ENCODE measurements around the gene COG4. TPM values are rescaled to one million over a fixed set of nuclear protein-coding genes. Genes with fewer than 3 reads are reported as not detected.

Gene COG4
- polyA plus RNA-seq (2012; ENCODE audit: low read depth, missing spikeins) = 29.7 TPM

GRCh38 chr16:70523076-70523742, at the start of gene COG4:
Gene COG4 (minus strand): TSS chr16:70523554. CDS start chr16:70523543, 11 bp downstream.
- TF ChIP-seq POU2F2 (IDR thresholded peaks at IDR 0.05; ENCODE audit: low read depth, low read length) (peak; percentile 55), TAF1 (IDR thresholded peaks at IDR 0.05; ENCODE audit: low read depth, low read length) (peak; percentile 69; the same call in 1 of the 2 replicates), POLR2A (IDR thresholded peaks at IDR 0.05; ENCODE audit: low read depth, low read length) (peak; percentile 89), PAX5 (IDR thresholded peaks at IDR 0.05; ENCODE audit: insufficient read depth, low read length, severe bottlenecking) (no peak), SPI1 (IDR thresholded peaks at IDR 0.05; ENCODE audit: low read depth, low read length) (peak; percentile 28; the same call in 1 of the 2 replicates), POLR2AphosphoS5 (IDR thresholded peaks at IDR 0.05; ENCODE audit: low read depth, low read length) (peak; percentile 93; the same call in 1 of the 2 replicates)
- FAIRE-seq = peak; percentile 56

GRCh38 chr16:70572926-70573270, 49.5 kb upstream of the COG4 start:
- DNase-seq (ENCODE audit: insufficient read length, low spot score) = no peak
- TF ChIP-seq POU2F2 (IDR thresholded peaks at IDR 0.05; ENCODE audit: low read depth, low read length) (no peak), SPI1 (IDR thresholded peaks at IDR 0.05; ENCODE audit: low read depth, low read length) (no peak), POLR2AphosphoS5 (IDR thresholded peaks at IDR 0.05; ENCODE audit: low read depth, low read length) (no peak), POLR2A (IDR thresholded peaks at IDR 0.05; ENCODE audit: low read depth, low read length) (no peak), PAX5 (IDR thresholded peaks at IDR 0.05; ENCODE audit: insufficient read depth, low read length, severe bottlenecking) (no peak), TAF1 (IDR thresholded peaks at IDR 0.05; ENCODE audit: low read depth, low read length) (no peak)
- FAIRE-seq = no peak

More at GRCh38 chr16:70523076-70523742, at the start of gene COG4:
- peak; percentile 71 for DNase-seq (ENCODE audit: insufficient read length, low spot score)

DNA sequence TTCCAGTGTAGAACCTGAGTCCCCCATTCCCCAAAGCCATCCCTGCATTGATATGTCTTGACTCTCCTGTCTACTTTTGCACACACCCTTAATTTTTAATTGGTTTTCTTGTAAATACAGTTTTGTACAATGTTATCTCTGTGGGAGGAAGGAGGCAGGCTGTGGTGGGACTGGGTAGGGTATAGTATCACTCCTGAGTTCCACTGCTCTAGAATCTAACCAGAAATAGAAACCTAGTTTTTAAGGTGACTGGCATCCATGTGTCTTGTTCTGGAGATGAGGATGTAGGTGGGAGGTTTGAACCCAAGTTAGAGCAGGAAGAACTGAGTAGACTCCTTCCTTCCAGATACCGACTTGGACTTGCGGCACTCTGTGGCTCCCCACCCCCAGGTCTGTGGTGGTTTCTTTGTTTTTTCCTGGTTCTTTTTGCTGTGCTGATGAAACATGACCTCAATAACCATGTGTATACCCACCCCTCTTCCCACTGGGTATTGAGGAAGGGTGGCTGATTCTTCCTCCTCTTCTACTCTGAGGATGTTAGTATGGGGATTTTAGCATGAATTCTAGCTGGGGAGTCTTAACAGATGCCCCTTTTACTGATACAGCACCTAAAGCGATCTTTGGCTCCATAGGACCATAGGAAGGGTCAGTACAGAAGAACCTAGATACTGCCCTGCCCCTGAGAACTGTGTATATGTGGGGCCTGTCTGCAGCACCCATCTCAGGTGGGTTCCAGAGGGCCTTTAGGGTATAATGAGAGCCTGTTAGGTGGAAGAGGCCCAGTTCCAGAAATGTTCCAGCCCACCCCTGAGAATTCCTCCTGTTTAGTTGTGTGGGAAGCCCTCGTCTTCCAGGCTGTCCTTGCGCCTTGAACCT, 48.9 kb upstream of the COG4 start:
- DNase-seq (ENCODE audit: insufficient read length, low spot score) (no peak), FAIRE-seq (no peak)
- TF ChIP-seq PAX5 (IDR thresholded peaks at IDR 0.05; ENCODE audit: insufficient read depth, low read length, severe bottlenecking) (no peak), POU2F2 (IDR thresholded peaks at IDR 0.05; ENCODE audit: low read depth, low read length) (no peak), TAF1 (IDR thresholded peaks at IDR 0.05; ENCODE audit: low read depth, low read length) (no peak), SPI1 (IDR thresholded peaks at IDR 0.05; ENCODE audit: low read depth, low read length) (no peak), POLR2AphosphoS5 (IDR thresholded peaks at IDR 0.05; ENCODE audit: low read depth, low read length) (no peak), POLR2A (IDR thresholded peaks at IDR 0.05; ENCODE audit: low read depth, low read length) (no peak)

- no peak for DNase-seq (ENCODE audit: insufficient read length, low spot score)
- FAIRE-seq = no peak
- TF ChIP-seq PAX5 (IDR thresholded peaks at IDR 0.05; ENCODE audit: insufficient read depth, low read length, severe bottlenecking) = no peak
- TF ChIP-seq POU2F2 (IDR thresholded peaks at IDR 0.05; ENCODE audit: low read depth, low read length) = no peak
- no peak for TF ChIP-seq POLR2A (IDR thresholded peaks at IDR 0.05; ENCODE audit: low read depth, low read length)
- no peak for TF ChIP-seq SPI1 (IDR thresholded peaks at IDR 0.05; ENCODE audit: low read depth, low read length)
- no peak for TF ChIP-seq TAF1 (IDR thresholded peaks at IDR 0.05; ENCODE audit: low read depth, low read length)
Observed at GRCh38 chr16:70571623-70572022, 48.3 kb upstream of the COG4 start.

DNA sequence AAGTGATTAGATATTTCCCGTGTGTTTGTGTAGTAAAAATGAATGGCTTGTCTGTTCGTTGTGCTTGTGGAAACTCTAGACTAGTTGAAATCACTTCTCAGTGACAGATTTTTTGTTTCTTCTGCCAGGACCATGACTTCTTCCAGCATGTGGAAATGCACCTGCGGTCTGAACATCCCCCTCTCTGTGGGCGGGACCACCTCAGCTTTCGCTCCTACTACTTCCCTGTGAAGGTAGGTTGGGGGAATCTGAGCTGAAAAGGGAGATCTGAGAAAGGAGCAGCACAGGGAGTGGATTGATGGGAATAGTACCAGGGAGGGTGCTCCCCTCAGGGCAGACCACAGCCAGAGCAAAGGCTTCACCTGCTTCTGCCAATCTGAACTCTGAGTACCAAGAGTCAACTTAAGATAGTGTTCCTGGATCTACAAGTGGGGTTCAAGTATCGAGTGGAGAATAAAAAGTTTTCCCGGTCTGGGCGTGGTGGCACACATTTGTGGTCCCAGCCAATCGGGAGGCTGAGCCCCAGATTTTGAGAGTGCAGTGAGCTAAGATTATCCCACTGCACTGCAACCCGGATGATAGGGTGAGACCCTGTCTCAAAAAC, 47.7 kb upstream of the COG4 start:
- TF ChIP-seq PAX5 (IDR thresholded peaks at IDR 0.05; ENCODE audit: insufficient read depth, low read length, severe bottlenecking) (no peak), TAF1 (IDR thresholded peaks at IDR 0.05; ENCODE audit: low read depth, low read length) (no peak), POLR2A (IDR thresholded peaks at IDR 0.05; ENCODE audit: low read depth, low read length) (no peak), POU2F2 (IDR thresholded peaks at IDR 0.05; ENCODE audit: low read depth, low read length) (no peak), SPI1 (IDR thresholded peaks at IDR 0.05; ENCODE audit: low read depth, low read length) (no peak), POLR2AphosphoS5 (IDR thresholded peaks at IDR 0.05; ENCODE audit: low read depth, low read length) (no peak)
- FAIRE-seq (no peak), DNase-seq (ENCODE audit: insufficient read length, low spot score) (no peak)

- TF ChIP-seq POU2F2 (IDR thresholded peaks at IDR 0.05; ENCODE audit: low read depth, low read length) = no peak
- TF ChIP-seq TAF1 (IDR thresholded peaks at IDR 0.05; ENCODE audit: low read depth, low read length) = no peak
- DNase-seq (ENCODE audit: insufficient read length, low spot score) = no peak
- no peak for FAIRE-seq
Observed at GRCh38 chr16:70569752-70570151, 46.4 kb upstream of the COG4 start.

GRCh38 chr16:70568601-70569237, 45.4 kb upstream of the COG4 start:
- no peak for TF ChIP-seq POLR2A (IDR thresholded peaks at IDR 0.05; ENCODE audit: low read depth, low read length)
- no peak for TF ChIP-seq POLR2AphosphoS5 (IDR thresholded peaks at IDR 0.05; ENCODE audit: low read depth, low read length)
- no peak for TF ChIP-seq TAF1 (IDR thresholded peaks at IDR 0.05; ENCODE audit: low read depth, low read length)
- no peak for TF ChIP-seq PAX5 (IDR thresholded peaks at IDR 0.05; ENCODE audit: insufficient read depth, low read length, severe bottlenecking)
- no peak for TF ChIP-seq SPI1 (IDR thresholded peaks at IDR 0.05; ENCODE audit: low read depth, low read length)
- no peak for TF ChIP-seq POU2F2 (IDR thresholded peaks at IDR 0.05; ENCODE audit: low read depth, low read length)
- FAIRE-seq (no peak), DNase-seq (ENCODE audit: insufficient read length, low spot score) (no peak)

- FAIRE-seq (no peak), DNase-seq (ENCODE audit: insufficient read length, low spot score) (no peak)
- TF ChIP-seq POU2F2 (IDR thresholded peaks at IDR 0.05; ENCODE audit: low read depth, low read length) (no peak), POLR2AphosphoS5 (IDR thresholded peaks at IDR 0.05; ENCODE audit: low read depth, low read length) (no peak), SPI1 (IDR thresholded peaks at IDR 0.05; ENCODE audit: low read depth, low read length) (no peak), TAF1 (IDR thresholded peaks at IDR 0.05; ENCODE audit: low read depth, low read length) (no peak), PAX5 (IDR thresholded peaks at IDR 0.05; ENCODE audit: insufficient read depth, low read length, severe bottlenecking) (no peak), POLR2A (IDR thresholded peaks at IDR 0.05; ENCODE audit: low read depth, low read length) (no peak)
Observed at GRCh38 chr16:70565053-70565452, 41.7 kb upstream of the COG4 start.

GRCh38 chr16:70563636-70564035, 40.3 kb upstream of the COG4 start:
- DNase-seq (ENCODE audit: insufficient read length, low spot score) = no peak
- TF ChIP-seq POLR2AphosphoS5 (IDR thresholded peaks at IDR 0.05; ENCODE audit: low read depth, low read length) (no peak), POLR2A (IDR thresholded peaks at IDR 0.05; ENCODE audit: low read depth, low read length) (no peak), SPI1 (IDR thresholded peaks at IDR 0.05; ENCODE audit: low read depth, low read length) (no peak), TAF1 (IDR thresholded peaks at IDR 0.05; ENCODE audit: low read depth, low read length) (no peak), PAX5 (IDR thresholded peaks at IDR 0.05; ENCODE audit: insufficient read depth, low read length, severe bottlenecking) (no peak), POU2F2 (IDR thresholded peaks at IDR 0.05; ENCODE audit: low read depth, low read length) (no peak)
- no peak for FAIRE-seq
